ENCODE data around the gene ITPRIPL2.

Gene ITPRIPL2

DNA sequence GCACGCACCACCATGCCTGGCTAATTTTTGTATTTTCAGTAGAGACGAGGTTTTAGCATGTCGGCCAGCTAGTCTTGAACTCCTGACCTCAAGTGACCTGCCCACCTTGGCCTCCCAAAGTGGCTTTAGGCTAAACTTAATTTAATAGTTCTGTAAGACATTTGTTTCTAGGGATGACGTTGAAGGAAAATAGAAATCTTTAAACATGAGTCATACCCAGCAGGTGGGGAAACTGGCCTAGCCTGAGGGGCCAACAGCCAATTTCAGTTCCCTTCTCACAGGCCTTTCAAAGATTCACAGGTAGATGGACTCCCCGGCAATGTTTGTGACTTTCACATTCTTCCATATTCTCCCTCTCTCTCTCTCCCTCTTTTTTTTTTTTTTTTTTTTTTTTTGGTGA is 18.1 kb upstream of the ITPRIPL2 start:
- Histone ChIP-seq H3K27ac (ENCODE audit: low read length) (no peak overlapping the region), H3K9me3 (ENCODE audit: control insufficient read depth, low read depth, low read length) (no peaks in the 10 kb centered on the region), H3K27me3 (ENCODE audit: control insufficient read depth, insufficient read depth, low read length) (no peaks in the 10 kb centered on the region), H3K9ac (ENCODE audit: low read length) (no peak overlapping the region), H3K4me1 (ENCODE audit: control insufficient read depth, low read depth, low read length) (no peaks in the 10 kb centered on the region), H3K36me3 (ENCODE audit: control insufficient read depth, low read depth, low read length) (no peaks in the 10 kb centered on the region), H3K4me3 (ENCODE audit: low read length) (no peak overlapping the region)

DNA sequence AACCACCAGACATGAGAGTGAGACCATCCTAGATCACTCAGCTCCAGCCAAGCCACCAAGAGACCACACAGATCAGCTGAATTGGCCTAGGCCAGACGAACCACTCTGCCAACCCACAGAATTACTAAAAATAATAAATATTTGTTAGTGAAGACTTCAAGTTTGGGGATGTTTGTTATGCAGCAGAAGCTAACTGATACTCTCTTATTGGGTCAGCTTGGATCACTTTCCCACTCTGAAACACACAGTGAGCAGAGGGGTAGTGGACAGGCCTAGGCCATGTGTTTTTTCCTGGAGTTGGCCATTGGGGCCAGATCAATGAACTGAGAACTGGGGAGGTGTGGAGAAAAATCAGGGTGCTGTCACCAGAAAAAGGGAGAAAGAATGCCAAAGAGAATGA is 15.6 kb upstream of the ITPRIPL2 start:
- H3K27me3 ChIP-seq (ENCODE audit: control insufficient read depth, insufficient read depth, low read length): no peaks in the 10 kb centered on the region
- H3K36me3 ChIP-seq (ENCODE audit: control insufficient read depth, low read depth, low read length): no peaks in the 10 kb centered on the region
- no peak overlapping the region for H3K9ac ChIP-seq (ENCODE audit: low read length)
- H3K9me3 ChIP-seq (ENCODE audit: control insufficient read depth, low read depth, low read length): no peaks in the 10 kb centered on the region
- H3K4me3 ChIP-seq (ENCODE audit: low read length): no peak overlapping the region
- no peaks in the 10 kb centered on the region for H3K4me1 ChIP-seq (ENCODE audit: control insufficient read depth, low read depth, low read length)
- no peak overlapping the region for H3K27ac ChIP-seq (ENCODE audit: low read length)

DNA sequence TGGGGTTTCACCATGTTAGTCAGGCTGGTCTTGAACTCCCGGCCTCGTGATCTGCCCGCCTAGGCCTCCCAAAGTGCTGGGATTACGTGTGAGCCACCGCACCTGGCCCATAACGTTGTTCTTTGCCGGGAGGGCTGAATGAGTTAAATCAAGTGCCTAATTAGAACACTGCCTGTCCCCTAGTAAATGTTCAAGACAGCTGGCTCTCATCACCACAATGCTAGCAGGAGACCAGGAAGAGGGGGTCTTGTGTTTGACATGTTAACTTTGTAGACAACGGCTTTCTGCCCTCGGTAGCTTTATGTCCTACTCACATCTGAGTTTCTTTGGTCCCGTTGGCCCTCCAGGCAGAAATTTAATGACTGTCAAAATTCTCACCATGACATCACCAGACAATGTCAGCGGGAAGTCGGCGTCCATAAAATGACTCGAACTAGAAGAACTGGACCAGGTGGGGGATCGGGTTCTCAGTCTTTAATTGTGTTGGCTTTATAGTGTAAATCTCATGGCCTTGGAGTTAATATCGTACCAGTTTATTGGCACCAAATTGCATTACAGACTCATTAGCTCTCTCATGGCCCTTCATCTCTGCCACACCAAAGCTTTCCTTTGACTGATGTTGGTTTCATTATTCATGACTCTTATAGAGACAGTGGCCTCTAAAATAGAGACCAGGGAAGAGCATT is 11.4 kb upstream of the ITPRIPL2 start:
- no peaks in the 10 kb centered on the region for H3K36me3 ChIP-seq (ENCODE audit: control insufficient read depth, low read depth, low read length)
- no peak overlapping the region for H3K27ac ChIP-seq (ENCODE audit: low read length)
- H3K9me3 ChIP-seq (ENCODE audit: control insufficient read depth, low read depth, low read length): no peaks in the 10 kb centered on the region
- H3K27me3 ChIP-seq (ENCODE audit: control insufficient read depth, insufficient read depth, low read length): no peaks in the 10 kb centered on the region
- no peak overlapping the region for H3K9ac ChIP-seq (ENCODE audit: low read length)
- H3K4me1 ChIP-seq (ENCODE audit: control insufficient read depth, low read depth, low read length): no peaks in the 10 kb centered on the region
- no peak overlapping the region for H3K4me3 ChIP-seq (ENCODE audit: low read length)

DNA sequence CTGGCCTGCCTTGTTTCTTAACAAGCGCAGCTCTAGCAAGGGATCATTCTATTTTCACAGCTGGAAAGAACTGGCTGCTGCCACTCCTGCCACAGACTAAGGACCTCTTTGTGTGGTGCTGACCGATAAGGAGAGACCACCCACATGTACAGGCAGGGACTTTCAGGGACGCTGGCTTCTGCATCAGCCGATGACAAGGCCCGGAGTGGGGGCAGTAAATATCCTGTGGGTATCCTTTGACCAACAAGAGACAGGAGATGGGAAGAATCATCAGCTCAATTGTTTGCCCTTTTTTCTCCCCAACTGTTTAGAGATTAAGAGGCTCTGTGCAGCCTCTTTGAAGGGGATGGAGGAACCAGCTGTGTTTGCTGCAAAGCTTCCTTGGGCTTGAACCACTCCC is 9.2 kb upstream of the ITPRIPL2 start:
- Histone ChIP-seq H3K9ac (ENCODE audit: low read length) (no peak overlapping the region), H3K9me3 (ENCODE audit: control insufficient read depth, low read depth, low read length) (no peaks in the 10 kb centered on the region), H3K4me1 (ENCODE audit: control insufficient read depth, low read depth, low read length) (no peaks in the 10 kb centered on the region), H3K27ac (ENCODE audit: low read length) (no peak overlapping the region), H3K4me3 (ENCODE audit: low read length) (no peak overlapping the region), H3K27me3 (ENCODE audit: control insufficient read depth, insufficient read depth, low read length) (no peaks in the 10 kb centered on the region), H3K36me3 (ENCODE audit: control insufficient read depth, low read depth, low read length) (no peaks in the 10 kb centered on the region)

DNA sequence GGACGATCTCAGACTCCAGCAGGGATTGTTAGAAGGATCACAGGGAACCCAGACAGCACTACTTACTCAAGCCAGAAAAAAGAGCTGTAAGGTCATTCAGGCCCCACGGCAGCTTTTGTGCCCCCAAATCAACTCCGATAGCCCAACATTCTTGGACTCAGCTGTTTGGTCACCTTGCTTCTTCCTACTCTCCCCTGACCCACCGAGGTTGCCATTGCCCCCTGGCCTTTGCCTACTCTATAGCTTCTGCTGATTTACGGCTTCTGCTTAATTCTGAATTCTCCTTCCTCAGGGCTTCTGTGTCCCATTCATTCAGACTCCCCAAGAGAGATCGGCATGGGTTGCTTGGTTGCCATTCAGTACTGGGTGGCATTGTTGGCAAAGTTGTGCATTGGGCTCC is 8.6 kb upstream of the ITPRIPL2 start:
- no peak overlapping the region for H3K9ac ChIP-seq (ENCODE audit: low read length)
- H3K27me3 ChIP-seq (ENCODE audit: control insufficient read depth, insufficient read depth, low read length): no peaks in the 10 kb centered on the region
- no peaks in the 10 kb centered on the region for H3K9me3 ChIP-seq (ENCODE audit: control insufficient read depth, low read depth, low read length)
- no peaks in the 10 kb centered on the region for H3K4me1 ChIP-seq (ENCODE audit: control insufficient read depth, low read depth, low read length)
- no peaks in the 10 kb centered on the region for H3K36me3 ChIP-seq (ENCODE audit: control insufficient read depth, low read depth, low read length)
- H3K27ac ChIP-seq (ENCODE audit: low read length): no peak overlapping the region
- H3K4me3 ChIP-seq (ENCODE audit: low read length): no peak overlapping the region

DNA sequence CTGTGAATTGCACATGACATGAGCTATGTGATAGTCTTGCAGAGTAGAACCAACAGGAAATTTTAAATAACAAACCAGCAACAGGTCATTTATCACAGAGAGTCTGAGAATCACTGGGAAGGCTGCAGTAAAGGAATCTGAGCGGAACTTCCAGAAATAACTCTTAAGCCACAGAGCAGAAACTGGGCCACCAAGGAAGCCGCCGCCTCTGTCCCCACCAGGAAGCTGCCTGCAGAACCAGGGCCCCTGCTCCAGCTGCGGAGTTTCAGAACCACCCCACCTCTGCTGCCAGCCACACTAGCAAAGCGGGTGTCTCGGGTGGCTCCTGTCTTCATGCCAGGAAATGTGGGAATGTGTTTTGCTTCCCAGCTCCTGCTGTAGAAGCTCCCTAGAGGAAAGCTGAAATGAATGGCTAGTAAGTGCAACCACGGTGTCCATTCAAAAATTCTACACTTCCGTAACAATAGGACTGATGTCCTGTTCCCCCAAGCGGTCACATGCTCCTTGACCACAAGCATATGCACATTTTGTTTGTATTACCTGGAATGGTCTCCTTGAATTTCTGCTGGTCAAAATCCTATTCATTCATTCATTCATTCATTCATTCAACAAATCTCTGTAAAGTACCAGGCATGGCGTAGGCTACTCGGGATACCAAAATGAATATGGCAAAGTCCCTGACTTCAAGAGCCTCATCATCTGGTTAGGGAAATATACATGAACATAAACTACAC is 7.7 kb upstream of the ITPRIPL2 start:
- Histone ChIP-seq H3K27ac (ENCODE audit: low read length) (no peak overlapping the region), H3K4me3 (ENCODE audit: low read length) (no peak overlapping the region), H3K27me3 (ENCODE audit: control insufficient read depth, insufficient read depth, low read length) (no peaks in the 10 kb centered on the region), H3K9me3 (ENCODE audit: control insufficient read depth, low read depth, low read length) (no peaks in the 10 kb centered on the region), H3K9ac (ENCODE audit: low read length) (no peak overlapping the region), H3K36me3 (ENCODE audit: control insufficient read depth, low read depth, low read length) (no peaks in the 10 kb centered on the region), H3K4me1 (ENCODE audit: control insufficient read depth, low read depth, low read length) (no peaks in the 10 kb centered on the region)

DNA sequence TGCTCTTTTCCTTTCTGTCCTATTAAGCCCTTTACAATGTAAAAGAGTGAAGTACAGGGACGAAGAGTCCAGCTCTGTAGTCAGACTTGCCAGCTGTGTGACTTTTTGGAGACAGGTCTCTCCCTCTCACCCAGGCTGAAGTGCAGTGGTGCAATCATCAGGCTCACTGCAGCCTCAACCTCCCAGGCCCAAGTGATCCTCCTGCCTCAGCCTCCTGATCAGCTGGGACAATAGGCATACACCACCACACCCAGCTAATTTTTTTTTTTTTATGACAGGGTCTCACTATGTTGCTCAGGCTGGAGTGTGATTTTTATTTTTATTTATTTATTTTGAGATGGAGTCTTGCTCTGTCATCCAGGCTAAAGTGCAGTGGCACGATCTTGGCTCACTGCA is 7.1 kb upstream of the ITPRIPL2 start:
- H3K4me1 ChIP-seq (ENCODE audit: control insufficient read depth, low read depth, low read length): no peaks in the 10 kb centered on the region
- H3K9me3 ChIP-seq (ENCODE audit: control insufficient read depth, low read depth, low read length): no peaks in the 10 kb centered on the region
- H3K27me3 ChIP-seq (ENCODE audit: control insufficient read depth, insufficient read depth, low read length): no peaks in the 10 kb centered on the region
- H3K36me3 ChIP-seq (ENCODE audit: control insufficient read depth, low read depth, low read length): no peaks in the 10 kb centered on the region
- no peak overlapping the region for H3K27ac ChIP-seq (ENCODE audit: low read length)
- no peak overlapping the region for H3K4me3 ChIP-seq (ENCODE audit: low read length)
- no peak overlapping the region for H3K9ac ChIP-seq (ENCODE audit: low read length)

DNA sequence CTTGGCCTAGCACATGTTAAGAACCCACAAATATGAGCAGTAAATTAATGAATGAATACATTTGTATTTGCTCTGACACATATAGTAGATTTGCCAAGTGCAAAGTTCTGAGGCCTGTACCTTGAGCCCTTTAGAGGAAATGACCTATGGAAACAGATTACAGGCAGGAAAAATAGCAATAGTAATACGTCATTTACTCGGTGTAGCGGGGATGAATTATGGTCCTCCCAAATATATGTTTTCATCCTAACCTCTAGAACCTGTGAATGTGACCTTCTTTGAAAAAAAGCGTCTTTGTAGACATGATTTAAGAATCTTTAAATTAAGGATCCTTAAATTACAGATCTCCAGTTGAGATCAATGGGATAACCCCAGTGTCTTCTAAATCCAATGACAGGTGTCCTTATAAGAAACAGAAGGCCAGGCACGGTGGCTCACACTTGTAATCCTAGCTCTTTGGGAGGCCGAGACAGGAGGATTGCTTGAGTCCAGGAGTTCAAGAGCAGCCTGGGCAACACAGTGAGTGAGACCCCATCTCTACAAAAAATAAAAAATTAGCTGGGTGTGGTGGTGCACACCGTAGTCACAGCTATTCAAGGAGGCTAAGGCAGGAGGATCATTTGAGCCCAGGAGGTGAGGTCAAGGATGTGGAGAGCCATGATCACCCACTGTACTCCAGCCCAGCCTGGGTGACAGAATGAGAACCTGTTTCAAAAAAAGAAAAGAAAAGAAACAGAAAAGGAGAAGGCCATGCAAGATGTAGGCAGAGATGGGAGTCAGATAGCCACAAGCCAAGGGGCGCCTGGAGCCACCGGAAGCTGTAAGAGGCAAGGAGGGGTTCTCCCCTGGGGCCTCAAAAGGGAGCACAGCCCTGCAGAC is 5.1 kb upstream of the ITPRIPL2 start:
- no peak overlapping the region for H3K4me3 ChIP-seq (ENCODE audit: low read length)
- H3K36me3 ChIP-seq (ENCODE audit: control insufficient read depth, low read depth, low read length): no peaks in the 10 kb centered on the region
- H3K4me1 ChIP-seq (ENCODE audit: control insufficient read depth, low read depth, low read length): no peaks in the 10 kb centered on the region
- H3K27me3 ChIP-seq (ENCODE audit: control insufficient read depth, insufficient read depth, low read length): peaks cover 5% of the 10 kb centered on the region
- H3K9me3 ChIP-seq (ENCODE audit: control insufficient read depth, low read depth, low read length): no peaks in the 10 kb centered on the region
- no peak overlapping the region for H3K27ac ChIP-seq (ENCODE audit: low read length)
- H3K9ac ChIP-seq (ENCODE audit: low read length): no peak overlapping the region

DNA sequence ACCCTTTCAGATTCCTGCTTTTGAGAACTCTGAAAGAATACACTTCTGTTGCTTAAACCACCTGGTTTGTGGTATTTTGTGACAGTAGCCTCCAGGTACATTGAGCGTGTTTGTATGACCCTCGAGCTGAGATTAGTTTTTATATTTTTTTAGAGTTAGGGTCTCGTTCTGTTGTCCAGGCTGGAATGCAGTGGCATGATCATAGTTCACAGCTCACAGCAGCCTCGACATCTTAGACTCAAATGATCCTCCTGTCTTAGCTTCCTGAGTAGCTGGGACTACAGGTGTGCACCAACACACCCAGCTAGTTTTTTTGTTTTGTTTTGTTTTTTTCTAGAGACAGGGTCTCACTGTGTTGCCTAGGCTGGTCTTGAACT is 4.5 kb upstream of the ITPRIPL2 start:
- H3K27ac ChIP-seq (ENCODE audit: low read length): no peak overlapping the region
- H3K36me3 ChIP-seq (ENCODE audit: control insufficient read depth, low read depth, low read length): no peaks in the 10 kb centered on the region
- no peaks in the 10 kb centered on the region for H3K9me3 ChIP-seq (ENCODE audit: control insufficient read depth, low read depth, low read length)
- H3K27me3 ChIP-seq (ENCODE audit: control insufficient read depth, insufficient read depth, low read length): peaks cover 8% of the 10 kb centered on the region
- no peak overlapping the region for H3K4me3 ChIP-seq (ENCODE audit: low read length)
- H3K4me1 ChIP-seq (ENCODE audit: control insufficient read depth, low read depth, low read length): no peaks in the 10 kb centered on the region
- H3K9ac ChIP-seq (ENCODE audit: low read length): no peak overlapping the region

DNA sequence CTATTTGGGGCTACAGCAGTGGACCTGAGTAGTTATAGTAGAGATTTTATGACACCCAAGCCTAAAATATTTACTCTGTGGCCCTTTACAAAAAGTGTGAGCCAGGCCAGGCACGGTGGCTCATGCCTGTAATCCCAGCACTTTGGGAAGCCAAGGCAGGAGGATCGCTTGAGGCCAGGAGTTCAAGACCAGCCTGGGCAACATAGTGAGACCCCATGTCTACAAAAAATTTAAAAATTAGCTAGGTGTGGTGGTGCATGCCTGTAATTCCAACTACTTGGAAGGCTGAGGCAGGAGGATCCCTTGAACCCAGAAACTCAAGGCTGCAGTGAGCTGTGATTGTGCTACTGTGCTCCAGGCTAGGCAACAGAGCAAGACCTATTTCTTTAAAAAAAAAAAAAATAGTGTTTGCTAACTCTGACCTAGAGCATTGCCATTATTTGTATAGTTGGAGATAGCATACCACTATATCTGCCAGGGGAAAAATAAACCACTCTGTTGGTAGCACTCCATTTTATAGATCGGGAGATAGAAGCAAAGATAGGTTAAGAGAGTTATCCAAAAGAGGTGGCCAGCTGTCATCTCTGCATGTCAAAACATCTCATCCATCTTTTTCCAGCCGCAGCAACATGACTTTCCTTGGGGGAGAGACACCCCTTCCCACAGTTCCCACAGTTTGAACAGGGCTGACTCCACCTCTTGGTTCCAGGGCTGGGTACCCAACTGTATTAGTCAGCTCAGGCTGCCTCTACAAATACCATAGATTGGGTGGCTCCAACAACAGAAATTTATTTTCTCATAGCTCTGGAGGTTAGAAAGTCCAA is 3.0 kb upstream of the ITPRIPL2 start:
- H3K27ac ChIP-seq (ENCODE audit: low read length): no peak overlapping the region
- no peaks in the 10 kb centered on the region for H3K9me3 ChIP-seq (ENCODE audit: control insufficient read depth, low read depth, low read length)
- H3K27me3 ChIP-seq (ENCODE audit: control insufficient read depth, insufficient read depth, low read length): peaks cover 23% of the 10 kb centered on the region
- H3K9ac ChIP-seq (ENCODE audit: low read length): no peak overlapping the region
- H3K36me3 ChIP-seq (ENCODE audit: control insufficient read depth, low read depth, low read length): no peaks in the 10 kb centered on the region
- no peak overlapping the region for H3K4me3 ChIP-seq (ENCODE audit: low read length)
- H3K4me1 ChIP-seq (ENCODE audit: control insufficient read depth, low read depth, low read length): no peaks in the 10 kb centered on the region

DNA sequence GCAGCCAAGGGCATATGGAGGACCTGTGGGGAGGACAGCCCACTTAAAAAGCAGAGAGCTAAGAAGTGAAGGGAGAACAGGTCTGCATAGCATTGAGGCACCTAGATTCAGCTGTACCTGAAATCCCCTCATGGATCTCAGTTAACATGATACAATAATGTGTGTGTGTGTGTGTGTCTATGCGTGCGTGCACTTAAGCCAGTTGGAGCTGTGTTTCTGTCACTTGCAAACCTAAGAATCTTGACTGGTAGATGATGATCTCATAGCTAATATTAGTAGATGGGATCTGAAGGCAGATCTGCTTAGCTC is 1.7 kb upstream of the ITPRIPL2 start:
- Histone ChIP-seq H3K9ac (ENCODE audit: low read length) (no peak overlapping the region), H3K36me3 (ENCODE audit: control insufficient read depth, low read depth, low read length) (no peaks in the 10 kb centered on the region), H3K27me3 (ENCODE audit: control insufficient read depth, insufficient read depth, low read length) (peaks cover 36% of the 10 kb centered on the region), H3K4me3 (ENCODE audit: low read length) (no peak overlapping the region), H3K9me3 (ENCODE audit: control insufficient read depth, low read depth, low read length) (no peaks in the 10 kb centered on the region), H3K27ac (ENCODE audit: low read length) (no peak overlapping the region), H3K4me1 (ENCODE audit: control insufficient read depth, low read depth, low read length) (peaks cover 5% of the 10 kb centered on the region)
